A549 treated with AZD9567 at 1 μM for 4 hours (cell line): ENCODE data around the gene MGMT. TPM values are rescaled to one million over a fixed set of nuclear protein-coding genes. Genes with fewer than 3 reads are reported as not detected.

Experiments used
- total RNA-seq: library from RNA; stranded (reverse); fragments of 200-300 nt; extraction: Qiagen RNA extraction; gene quantifications from 5 replicates; pipeline ENCODE4 v1.2.3, GENCODE V29; 2022; ENCODE audit not compliant: insufficient read depth

MGMT gene
- 3.1 to 7.7 TPM (median 7.4 TPM) in 5 replicates for total RNA-seq

DNA sequence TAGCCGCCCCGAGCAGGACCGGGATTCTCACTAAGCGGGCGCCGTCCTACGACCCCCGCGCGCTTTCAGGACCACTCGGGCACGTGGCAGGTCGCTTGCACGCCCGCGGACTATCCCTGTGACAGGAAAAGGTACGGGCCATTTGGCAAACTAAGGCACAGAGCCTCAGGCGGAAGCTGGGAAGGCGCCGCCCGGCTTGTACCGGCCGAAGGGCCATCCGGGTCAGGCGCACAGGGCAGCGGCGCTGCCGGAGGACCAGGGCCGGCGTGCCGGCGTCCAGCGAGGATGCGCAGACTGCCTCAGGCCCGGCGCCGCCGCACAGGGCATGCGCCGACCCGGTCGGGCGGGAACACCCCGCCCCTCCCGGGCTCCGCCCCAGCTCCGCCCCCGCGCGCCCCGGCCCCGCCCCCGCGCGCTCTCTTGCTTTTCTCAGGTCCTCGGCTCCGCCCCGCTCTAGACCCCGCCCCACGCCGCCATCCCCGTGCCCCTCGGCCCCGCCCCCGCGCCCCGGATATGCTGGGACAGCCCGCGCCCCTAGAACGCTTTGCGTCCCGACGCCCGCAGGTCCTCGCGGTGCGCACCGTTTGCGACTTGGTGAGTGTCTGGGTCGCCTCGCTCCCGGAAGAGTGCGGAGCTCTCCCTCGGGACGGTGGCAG is at the start of gene MGMT:
Gene MGMT, plus strand, starts transcription at position 539 of the 656 bp plus-strand sequence.

